HUDEP-2 (cell line): Measurements from ENCODE around the gene FERMT1.

ENCODE experiments used
- DNase-seq, 76 experiments: peaks; one replicate each; lab custom pipeline; 2025; ENCODE audit not compliant: unreplicated experiment in 76 of 76; lab: John Stamatoyannopoulos, UW

The FERMT1 gene

GRCh38 chr20:6122873-6123648 is at the start of gene FERMT1:
FERMT1 (minus strand) TSS chr20:6123030; CDS start chr20:6119554, 3,476 bp downstream.
- DNase-seq: peak in 34 of 76 experiments; percentile 3 to 56 (median 25)

GRCh38 chr20:6169251-6169650 is 46.4 kb upstream of the FERMT1 start:
- no peak for DNase-seq

- no peak for DNase-seq
Measured at GRCh38 chr20:6168204-6168603, 45.4 kb upstream of the FERMT1 start.

- no peak for DNase-seq
Measured at GRCh38 chr20:6165346-6165745, 42.5 kb upstream of the FERMT1 start.

GRCh38 chr20:6164421-6165341 is 41.9 kb upstream of the FERMT1 start:
- DNase-seq: no peak

- DNase-seq: no peak
Measured at GRCh38 chr20:6160736-6161135, 37.9 kb upstream of the FERMT1 start.

- peak in 2 of 76 experiments; percentile 2 to 30 for DNase-seq
Measured at GRCh38 chr20:6157345-6157744, 34.5 kb upstream of the FERMT1 start.

GRCh38 chr20:6152777-6153176 is 29.9 kb upstream of the FERMT1 start:
- DNase-seq: no peak

- no peak for DNase-seq
Measured at GRCh38 chr20:6148073-6148472, 25.2 kb upstream of the FERMT1 start.

GRCh38 chr20:6142348-6142993 is 19.6 kb upstream of the FERMT1 start:
- DNase-seq: peak in 31 of 76 experiments; percentile 1 to 44 (median 17)

GRCh38 chr20:6140947-6141346 is 18.1 kb upstream of the FERMT1 start:
- DNase-seq: peak in 6 of 76 experiments; percentile 1 to 12 (median 2)

GRCh38 chr20:6135347-6135746 is 12.5 kb upstream of the FERMT1 start:
- DNase-seq: no peak

GRCh38 chr20:6134592-6134991 is 11.8 kb upstream of the FERMT1 start:
- DNase-seq: no peak

- no peak for DNase-seq
Measured at GRCh38 chr20:6130045-6130444, 7.2 kb upstream of the FERMT1 start.

GRCh38 chr20:6127825-6128224 is 5.0 kb upstream of the FERMT1 start:
- no peak for DNase-seq

GRCh38 chr20:6126846-6127245 is 4.0 kb upstream of the FERMT1 start:
- no peak for DNase-seq

- no peak for DNase-seq
Measured at GRCh38 chr20:6123649-6124014, 802 bp upstream of the FERMT1 start.

GRCh38 chr20:6122111-6122872 is 538 bp downstream of the FERMT1 start:
- peak in 2 of 76 experiments; percentile 6 to 24 for DNase-seq

- no peak for DNase-seq
Measured at GRCh38 chr20:6121504-6121903, 1.3 kb downstream of the FERMT1 start.

GRCh38 chr20:6120491-6120988 is 2.3 kb downstream of the FERMT1 start:
- no peak for DNase-seq
